ENCODE data around the gene HOXA13.

Gene HOXA13

DNA sequence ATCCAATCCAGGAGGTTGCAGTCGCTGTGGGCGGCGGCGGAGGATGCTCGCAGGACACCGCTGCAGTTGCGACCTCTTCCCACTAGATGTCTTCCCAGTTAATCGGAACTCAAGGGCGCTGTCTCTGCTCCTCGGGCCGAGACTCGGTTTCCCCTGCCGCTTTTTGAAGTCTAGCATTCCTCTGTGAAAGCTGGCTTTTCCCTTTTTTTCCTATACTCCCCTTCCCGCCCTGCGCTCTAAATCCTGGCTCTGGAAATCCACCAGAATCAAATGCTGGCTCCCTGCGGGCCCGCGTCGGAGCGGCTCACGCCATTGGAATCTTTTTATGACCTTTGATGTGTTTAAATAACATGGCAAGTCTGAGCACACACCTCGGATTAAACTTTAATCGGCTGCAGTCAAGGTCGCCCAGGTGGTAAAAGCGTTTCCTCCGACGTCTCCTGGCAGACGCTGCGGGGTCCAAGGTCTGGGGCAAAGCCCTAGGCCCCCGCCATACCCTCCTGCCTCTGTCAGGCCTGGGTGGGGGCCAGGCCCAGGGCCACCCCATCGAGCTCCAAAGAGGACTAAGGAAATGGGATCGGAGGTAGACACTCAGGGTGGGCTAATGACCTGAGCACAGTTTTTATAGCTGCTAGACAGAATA, 10.7 kb upstream of the HOXA13 start:
- DNase-seq (ENCODE audit: extremely low spot score, insufficient read length, low read depth) = peak; percentile 38
- peak; percentile 56 for FAIRE-seq

DNA sequence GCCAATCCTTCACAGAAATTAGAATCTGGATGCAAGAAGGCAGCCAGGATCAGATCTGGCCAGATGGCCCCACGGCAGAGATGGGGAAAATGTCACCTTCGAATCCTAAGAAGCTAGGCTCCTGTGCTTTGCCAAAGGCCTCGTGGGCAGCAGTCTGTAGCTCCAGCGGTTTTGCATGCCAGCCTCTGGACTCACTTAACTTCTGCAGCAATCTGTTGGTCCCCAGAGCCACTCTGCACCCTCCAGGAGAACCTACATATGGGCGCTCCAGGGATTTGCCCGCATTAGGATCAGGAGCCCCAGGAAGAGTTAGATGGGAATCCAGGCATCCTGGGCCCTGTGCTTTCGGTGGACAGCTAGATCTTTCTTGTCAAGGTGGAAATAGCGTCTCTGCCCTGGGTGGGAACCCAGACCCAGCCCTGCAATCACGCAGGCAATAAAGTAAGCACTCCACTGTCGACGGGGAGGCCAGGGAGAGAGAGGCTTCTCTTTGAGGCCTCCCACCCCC, 10.1 kb upstream of the HOXA13 start:
- DNase-seq (ENCODE audit: extremely low spot score, insufficient read length, low read depth) (no peak), FAIRE-seq (no peak)

DNA sequence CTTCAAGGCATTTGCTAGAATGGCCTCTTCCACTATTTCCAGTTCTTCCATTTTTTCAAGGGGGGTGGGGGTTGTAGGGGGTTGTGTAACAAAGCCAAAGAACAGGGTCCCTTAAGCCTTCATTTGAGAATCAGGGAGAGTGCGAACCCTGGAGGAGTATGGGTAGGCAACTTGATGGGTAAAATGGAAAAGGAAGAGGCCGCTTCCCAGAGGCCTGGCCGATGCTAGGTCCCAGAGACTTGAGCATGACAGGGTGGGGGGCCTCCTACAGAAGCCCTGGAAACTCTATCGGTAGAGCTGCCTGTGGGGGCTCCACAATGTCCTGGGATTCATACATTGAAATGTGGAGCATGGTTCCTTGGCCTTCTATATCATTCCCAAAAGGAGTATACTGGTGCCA, 9.1 kb upstream of the HOXA13 start:
- FAIRE-seq (no peak), DNase-seq (ENCODE audit: extremely low spot score, insufficient read length, low read depth) (no peak)

DNA sequence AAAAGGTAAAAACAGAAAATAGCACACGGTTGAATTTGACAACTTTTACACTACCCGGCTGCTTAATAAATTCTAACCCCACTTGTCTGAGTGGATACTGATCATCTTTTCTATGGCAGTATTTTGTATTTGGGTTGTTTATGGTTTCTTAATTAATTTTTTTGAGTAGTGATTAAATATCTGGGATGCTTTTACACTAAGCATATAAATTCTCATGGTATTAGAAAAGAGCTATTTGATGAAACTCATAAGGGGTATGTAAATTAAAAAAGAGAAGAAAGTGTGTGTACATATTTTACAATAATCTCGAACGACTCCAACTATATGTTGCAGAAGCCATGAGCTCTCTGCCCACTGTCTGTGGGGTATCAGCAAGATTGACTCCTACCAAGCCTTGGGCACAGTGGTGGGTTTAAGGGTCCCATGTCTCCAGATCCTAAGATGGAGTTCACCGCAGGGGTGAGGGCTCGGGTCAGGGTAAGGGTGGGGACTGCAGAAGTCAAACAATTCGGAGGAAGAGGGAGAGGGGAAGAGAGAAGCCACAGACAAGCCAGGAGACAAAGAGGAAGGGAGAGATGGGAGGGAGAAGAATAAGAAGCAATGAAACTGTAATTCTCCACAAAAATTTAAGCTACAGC, 7.6 kb upstream of the HOXA13 start:
- DNase-seq (ENCODE audit: extremely low spot score, insufficient read length, low read depth) (no peak), FAIRE-seq (no peak)

DNA sequence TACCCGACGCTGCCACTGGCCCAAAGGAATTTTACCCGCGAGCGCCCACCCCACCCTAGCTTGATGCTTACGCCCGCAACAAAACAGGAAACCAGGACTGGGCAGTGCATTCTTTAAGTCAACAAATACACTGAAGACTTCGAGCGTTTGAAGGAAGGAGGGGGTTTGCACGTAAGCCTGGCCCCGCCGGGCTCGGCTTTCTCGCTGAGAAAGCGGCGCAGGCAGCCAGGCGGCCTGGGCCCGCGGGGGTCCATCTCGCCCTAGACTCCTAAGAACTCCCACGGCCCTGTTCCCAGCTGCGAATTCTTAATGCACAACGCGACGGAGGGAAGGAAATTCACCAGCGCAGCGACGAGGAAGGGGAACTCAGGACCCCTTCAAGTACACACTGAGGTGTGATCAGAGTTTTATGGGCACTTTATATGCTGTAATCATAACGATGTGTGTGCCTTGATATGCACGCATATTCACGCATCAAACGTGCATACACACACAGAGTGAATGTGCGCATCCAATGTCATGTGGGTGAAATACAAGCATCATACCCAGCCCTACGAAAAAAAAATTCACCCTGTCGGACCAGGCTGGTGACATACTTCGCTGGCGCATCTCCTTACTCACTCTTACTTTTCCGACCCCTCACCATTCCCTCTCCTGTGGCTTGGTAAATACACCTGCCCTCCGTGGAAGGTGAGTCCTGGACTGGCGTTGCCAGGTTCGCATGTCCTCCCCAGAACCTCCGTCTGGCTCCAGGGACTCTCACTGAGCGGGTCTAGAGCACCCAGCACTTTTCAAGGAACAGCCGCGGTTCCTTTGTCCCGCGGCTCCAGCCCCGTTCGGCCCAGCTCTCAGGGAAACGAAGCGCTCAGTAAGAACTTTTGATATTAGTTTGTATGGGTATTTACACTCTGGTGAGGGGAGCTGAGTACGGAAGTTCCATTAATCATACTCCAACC, 5.7 kb upstream of the HOXA13 start:
- FAIRE-seq (no peak), DNase-seq (ENCODE audit: extremely low spot score, insufficient read length, low read depth) (no peak)

DNA sequence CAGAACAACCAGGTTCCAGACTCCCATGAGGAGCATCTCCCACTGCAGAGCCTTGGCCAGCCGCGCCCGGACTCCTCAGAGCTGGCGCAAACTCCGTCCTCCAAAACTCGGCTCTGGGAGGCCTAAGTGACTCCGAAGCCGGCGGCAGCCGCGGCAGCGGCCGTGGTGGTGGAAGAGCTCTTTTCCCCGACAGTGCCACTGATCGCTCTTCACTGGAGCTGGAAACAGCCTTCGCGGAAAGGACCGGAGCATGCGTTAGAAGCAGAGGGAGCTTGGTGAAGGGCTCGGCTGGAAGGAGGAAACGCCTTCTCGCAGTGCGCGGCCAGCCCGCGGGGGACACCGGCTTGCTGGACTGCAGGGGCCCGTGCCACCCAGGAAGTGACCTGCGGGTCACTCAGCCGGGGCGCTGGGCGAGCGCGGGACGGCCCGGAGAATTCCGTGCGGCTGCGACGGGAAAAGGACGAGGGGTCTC, 5.0 kb upstream of the HOXA13 start:
- no peak for FAIRE-seq
- no peak for DNase-seq (ENCODE audit: extremely low spot score, insufficient read length, low read depth)

DNA sequence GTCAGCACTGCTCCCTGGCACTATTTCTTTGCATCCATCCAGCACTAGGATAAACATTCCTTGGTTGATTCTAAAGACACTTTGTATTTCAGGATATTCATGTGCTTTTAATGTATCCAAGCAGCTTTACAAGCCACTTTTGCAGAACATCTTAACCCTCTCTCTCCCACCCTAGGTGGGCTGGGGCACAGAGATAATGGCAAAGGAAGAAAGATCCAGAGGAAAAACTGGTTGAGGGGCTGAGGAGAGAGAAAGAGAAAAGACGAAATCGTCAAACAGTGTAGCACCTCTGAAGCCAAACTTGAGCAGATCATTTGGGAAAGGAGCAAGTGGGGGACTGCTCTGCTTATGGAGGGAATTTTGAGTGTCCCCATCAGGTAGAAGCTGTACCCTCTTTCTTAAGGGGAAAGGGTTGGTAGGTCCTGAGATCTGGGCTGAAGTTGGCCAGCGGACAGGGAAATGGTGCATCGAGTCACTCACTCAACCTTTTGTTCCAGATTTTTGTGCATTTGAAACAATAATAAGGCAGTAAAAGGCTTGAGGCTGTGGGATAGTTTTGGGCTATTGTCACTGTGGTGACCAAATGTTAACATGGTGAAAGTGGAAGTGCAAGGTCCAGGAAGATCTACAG, 4.2 kb upstream of the HOXA13 start:
- FAIRE-seq = no peak
- no peak for DNase-seq (ENCODE audit: extremely low spot score, insufficient read length, low read depth)

DNA sequence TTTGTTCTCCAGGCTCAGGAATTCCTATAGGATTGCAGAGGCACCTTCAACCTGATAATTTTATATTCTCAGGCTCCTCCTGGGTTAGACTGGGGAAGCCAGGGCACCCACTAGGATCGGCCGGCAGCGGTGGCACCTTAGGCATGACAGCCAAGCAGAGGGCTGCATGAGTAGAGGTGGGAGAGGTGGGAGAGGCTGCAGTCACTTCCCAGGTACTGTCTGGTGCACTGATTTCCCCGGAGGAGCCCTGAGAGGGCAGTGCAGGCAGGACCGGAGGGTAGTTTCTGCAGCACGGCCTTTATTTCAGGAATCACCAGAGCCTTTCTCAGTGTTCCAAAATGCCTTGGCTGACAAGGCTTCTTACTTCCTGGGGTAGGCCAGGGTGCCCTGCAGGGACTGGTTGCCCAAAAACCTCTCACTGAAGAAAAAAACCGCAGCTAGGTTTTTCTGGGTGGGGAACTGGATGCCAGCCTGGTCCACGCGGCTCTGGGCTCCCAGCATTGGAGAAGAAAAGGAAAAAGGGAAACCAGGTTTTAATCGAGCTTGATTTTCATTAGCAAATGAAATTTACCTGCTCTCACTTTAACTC, 3.6 kb upstream of the HOXA13 start:
- DNase-seq (ENCODE audit: extremely low spot score, insufficient read length, low read depth) (no peak), FAIRE-seq (no peak)

DNA sequence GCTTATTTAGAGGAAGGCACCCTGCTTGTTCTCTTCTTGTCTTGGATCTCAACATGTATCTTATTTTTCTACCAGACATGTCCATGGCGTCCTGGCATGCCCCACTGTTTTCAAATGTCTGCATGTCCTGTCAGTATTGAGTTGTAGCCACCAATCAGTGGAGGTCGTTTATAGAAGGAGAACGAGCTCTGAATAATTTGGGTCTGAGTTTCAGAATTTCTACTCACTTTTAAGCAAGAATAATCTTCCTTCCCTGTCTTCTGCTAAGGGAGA, 2.9 kb upstream of the HOXA13 start:
- FAIRE-seq (no peak), DNase-seq (ENCODE audit: extremely low spot score, insufficient read length, low read depth) (no peak)

DNA sequence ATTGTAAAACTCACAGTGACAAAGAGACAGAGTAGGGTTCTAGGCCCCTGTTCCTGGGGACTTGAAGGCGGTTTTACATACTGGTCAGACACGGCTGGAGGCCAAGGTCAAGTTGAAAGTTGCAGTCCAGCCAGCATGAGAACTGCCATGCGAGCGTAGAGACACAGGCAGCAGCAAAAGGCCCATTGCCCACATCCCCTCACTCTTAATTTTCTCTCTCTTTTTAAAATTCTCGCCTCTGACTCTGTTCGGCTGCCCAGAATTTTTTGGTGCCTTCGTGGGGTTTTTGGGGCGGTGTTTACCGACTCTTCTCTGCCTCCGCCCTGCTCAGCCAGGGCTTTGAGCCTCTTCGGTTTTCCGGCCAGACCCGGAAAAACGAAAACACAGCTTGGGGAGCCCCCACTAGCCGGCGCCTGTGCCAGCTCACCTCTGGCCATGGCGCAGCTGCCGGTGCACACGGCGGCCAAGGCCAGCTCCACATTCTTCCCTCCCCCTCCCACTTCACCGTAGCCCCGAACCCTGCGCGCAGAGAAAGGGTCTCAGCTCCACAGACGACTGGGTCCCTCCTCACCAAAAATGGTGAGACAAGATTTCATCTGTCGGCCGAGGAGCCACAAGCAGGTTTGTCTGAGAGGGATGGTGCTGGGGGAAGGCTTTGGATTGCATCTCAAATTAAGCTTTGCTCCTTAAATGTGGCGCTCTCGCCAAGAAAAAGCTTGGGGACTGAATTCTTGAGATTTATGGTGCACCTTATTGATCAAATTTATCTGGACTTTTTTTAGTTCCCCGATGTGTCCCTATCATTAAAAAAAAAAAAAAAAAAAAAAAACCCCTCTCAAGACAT, 2.3 kb upstream of the HOXA13 start:
- DNase-seq (ENCODE audit: extremely low spot score, insufficient read length, low read depth) = no peak
- no peak for FAIRE-seq

DNA sequence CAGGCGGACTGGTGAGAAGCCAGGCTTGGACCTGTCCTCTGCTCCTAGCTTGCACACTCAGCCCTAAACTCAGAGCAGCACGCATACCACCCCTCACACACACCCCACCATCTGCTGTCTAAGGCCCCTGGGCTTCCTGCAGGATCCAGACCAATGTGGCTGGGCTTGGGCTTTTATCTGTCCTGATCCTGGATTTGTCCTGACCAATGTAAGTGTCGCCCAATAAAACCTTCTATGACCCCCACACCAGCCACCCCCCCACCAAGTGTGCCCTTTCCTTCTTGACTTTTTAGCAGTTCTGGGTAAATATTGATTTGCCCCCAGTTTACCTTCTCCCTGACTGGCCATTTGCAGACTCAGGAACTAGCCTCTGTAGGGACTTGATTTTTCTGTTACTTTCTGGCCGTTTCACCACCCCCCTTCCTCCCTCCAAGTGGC, 1.7 kb upstream of the HOXA13 start:
- DNase-seq (ENCODE audit: extremely low spot score, insufficient read length, low read depth) = no peak
- no peak for FAIRE-seq

DNA sequence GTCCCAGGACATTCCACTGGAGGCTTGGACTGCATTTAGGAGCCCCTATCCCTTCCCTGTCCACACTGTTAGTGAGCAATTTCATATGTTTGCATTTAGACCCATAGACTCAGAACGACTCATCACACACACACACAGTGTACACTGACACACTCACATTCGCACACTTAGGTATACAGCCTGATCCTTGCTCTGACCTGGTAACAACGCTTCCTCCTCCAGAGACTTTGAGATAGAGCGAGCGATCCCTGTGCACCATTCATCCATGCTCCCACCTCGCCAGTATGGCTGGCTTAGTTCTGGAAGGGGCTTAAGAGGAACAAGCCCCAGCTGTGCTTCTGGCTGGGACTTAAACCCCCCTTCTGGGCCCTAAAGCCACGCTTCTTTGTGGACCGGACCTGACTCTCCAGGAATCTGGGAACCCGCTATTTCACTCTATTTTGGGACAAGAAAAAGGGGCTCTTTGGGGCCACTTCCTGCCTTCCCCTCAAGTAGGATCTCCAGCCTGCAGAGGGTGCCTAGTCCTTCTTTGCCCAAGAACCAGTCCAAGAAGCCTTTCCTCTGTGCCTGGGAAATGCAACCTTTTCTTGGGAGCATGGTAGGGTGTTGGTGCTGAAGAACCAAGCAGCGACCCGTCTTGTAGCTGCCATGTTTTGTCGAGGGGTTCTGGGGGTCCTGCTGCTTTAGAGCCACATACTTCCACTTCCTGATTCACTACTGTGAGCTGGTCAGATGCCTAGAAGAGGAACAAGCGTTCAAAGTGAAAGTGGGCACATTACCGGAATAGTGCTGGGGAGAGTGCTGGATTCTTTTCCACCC, 1.1 kb upstream of the HOXA13 start:
- FAIRE-seq = peak; percentile 24
- no peak for DNase-seq (ENCODE audit: extremely low spot score, insufficient read length, low read depth)

DNA sequence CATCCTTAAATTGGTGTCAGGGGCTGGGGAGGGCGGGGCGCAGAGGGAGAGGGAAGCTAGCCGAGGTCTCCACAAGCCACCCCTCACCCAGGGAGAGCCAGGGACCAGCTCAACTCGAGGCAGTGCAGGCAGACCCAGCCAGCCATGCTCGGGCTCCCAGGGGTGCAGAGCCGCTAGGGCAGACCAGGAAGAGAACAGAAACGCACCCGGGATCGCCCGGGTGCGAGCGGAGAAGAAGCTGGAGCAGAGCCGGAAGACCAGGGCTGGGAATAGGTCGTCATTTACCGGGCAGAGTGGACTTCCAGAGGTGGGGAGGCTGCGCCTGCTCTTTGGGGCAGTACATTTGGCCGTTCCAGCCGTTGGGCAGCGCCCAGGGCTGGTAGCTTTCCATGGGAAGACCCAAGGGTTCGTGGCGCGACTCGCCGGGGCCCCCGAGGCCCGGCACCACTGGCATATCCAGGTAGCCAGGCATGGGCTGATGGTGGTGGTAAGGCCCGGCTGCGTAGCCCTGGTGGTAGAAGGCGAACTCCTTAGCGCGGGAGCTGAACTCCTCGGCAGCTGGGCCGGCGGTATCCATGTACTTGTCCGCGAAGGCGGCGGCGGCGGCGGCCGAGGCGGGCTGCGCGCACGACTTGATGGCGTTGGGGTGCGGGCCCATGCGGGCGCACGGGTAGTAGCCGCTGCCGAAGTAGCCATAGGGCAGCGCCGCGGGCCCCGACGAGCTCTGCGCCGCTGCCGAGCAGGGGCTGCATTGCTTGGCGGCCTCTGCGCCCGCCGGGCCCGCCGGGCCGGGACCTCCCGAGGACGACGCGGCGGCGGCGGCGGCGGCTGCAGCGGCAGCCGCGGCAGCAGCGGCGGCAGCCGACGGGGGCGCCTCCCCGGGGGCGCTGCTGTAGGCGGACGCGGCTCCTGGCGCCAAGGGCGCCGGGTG, 755 bp downstream of the HOXA13 start:
- FAIRE-seq = no peak
- DNase-seq (ENCODE audit: extremely low spot score, insufficient read length, low read depth) = no peak

DNA sequence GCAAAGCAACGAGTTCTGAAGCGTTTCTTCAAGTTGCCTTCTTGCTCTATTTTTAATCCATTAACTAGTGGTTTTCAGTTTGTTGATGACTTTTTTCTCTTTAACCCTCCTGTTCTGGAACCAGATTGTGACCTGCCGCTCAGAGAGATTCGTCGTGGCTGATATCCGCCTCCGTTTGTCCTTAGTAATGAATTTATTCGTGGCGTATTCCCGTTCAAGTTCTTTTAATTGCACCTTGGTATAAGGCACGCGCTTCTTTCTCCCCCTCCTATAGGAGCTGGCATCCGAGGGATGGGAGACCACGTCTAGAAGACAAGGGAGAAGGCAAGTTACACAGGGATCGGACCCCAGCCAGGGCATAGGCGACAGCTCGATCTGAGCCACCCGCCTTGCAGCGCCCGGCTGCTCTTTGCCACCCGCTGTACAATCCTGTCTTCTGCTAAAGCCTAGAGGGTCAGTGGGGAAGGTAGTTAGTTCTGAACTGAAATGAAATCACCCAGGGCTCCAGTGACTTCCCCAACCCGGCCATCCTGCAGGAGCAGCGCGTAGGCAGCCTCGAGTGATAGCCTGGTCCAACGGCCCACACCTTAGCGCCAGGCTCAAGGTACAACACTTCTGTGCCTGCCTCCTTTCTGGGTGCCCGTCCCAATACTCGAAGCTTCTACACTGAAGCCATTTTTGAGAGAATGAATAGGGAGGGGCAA, 1.6 kb downstream of the HOXA13 start:
- no peak for DNase-seq (ENCODE audit: extremely low spot score, insufficient read length, low read depth)
- FAIRE-seq = no peak

DNA sequence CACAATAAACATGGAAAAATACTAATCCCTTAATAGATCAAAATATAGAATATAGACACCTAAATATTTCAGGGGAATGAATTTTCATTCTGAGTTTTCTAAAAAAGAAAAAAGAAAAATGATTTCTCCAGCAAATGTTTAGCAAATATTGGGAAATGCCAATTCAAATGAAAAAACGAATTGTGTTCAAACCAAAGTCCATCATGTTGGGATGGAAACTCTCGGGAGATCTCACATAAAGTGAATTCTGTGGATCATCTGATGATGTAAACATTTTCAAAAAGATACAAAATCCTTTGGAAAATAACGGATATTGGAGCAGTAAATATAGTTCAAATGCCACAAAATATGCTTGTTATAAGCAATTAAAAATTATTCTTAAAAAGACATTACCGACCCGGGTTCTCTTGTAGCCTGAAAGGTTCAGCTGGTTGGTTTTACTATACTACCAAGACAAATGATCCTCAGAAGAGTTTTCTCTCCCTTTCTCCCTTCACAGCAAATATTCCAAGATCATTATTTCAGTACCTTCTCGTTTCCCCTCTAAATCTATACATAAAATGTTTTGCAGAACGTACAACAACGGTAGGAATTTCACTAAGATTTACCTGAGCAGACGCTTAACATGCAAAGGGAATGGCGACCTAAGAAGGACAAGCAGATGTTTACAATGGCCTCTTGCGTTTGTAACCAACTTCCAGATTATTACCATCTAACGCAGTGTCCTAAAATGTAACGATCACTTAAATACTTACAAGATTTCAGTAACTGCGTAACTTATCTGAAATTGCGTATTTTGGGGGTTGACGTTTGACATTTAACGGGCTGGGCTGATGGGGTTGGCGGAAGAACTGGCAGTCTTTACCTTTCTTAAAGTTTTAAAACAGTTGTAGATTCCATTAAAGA, 2.5 kb downstream of the HOXA13 start:
- DNase-seq (ENCODE audit: extremely low spot score, insufficient read length, low read depth) (no peak), FAIRE-seq (no peak)

DNA sequence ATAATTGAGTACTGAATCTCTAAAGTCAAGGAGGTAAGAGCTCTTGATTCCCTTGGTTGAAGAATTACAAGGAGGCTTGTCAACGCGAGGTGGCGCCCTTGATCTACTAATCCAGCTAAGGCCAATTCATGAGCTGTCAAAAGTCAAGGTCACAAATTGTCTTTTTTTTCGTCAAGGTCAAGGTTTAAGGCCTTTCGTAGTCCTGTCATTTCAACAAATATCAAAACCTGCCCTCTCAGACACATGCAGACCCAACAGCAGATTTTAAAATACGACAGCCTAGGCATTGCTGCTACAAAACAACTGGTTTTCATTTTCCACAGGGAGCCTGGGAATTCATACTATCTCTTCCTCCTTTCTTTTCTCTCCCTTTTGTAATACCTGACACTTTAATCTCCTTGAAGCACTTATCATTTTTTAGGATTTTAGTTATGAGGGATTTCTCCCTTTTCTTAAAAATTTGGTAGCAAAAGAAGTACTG, 3.6 kb downstream of the HOXA13 start:
- DNase-seq (ENCODE audit: extremely low spot score, insufficient read length, low read depth) (no peak), FAIRE-seq (peak; percentile 86)
